HG02678 (cell line): Measurements from ENCODE around the gene CSPG4.
"Not testable (repeated sequence)": the region's sequence is repeated elsewhere in the genome, so short reads cannot be mapped to it uniquely, and the experiment has no call there.

Experiments used
- ATAC-seq: cut with Tn5 transposase; IDR thresholded peaks from one replicate; pipeline ENCODE4 v1.9.1; 2021; ENCODE audit warnings: mild to moderate bottlenecking, moderate library complexity; ENCODE audit not compliant: unreplicated experiment

Gene CSPG4

DNA sequence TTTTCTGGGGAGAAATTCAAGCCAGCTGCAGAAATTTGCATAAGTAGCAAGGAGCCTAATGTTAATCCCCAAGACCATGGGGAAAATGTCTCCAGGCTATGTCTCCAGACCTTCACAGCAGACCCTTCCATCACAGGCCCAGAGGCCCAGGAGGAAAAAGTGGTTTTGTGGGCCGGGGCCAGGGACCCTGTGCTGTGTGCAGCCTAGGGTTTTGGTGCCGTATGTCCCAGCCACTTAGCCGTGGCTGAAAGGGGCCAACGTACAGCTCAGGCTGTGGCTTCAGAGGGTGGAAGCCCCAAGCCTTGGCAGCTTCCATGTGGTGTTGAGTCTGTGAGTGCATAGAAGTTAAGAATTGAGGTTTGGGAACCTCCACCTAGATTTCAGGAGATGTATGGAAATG, 29.7 kb upstream of the CSPG4 start:
- not testable (repeated sequence) for ATAC-seq

DNA sequence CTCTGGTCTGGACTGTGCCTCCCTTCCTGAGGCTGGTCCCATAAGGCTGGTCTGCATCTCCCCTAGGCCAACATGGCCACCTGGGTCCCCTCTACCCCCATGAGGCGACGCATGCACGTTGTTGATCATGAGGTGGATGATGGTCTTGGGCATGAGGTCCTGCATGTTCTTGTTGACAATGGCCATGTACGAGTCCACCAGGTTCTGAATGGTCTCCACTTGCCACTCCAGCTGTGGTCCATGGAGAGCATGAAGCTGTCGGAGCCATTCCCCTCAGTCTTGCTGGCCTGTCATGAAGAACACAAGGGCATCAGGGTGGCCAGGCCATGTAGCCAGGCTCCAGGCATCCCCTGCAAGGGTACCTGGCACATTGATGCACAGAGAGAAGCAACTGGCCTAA, 27.1 kb upstream of the CSPG4 start:
- no peak for ATAC-seq

DNA sequence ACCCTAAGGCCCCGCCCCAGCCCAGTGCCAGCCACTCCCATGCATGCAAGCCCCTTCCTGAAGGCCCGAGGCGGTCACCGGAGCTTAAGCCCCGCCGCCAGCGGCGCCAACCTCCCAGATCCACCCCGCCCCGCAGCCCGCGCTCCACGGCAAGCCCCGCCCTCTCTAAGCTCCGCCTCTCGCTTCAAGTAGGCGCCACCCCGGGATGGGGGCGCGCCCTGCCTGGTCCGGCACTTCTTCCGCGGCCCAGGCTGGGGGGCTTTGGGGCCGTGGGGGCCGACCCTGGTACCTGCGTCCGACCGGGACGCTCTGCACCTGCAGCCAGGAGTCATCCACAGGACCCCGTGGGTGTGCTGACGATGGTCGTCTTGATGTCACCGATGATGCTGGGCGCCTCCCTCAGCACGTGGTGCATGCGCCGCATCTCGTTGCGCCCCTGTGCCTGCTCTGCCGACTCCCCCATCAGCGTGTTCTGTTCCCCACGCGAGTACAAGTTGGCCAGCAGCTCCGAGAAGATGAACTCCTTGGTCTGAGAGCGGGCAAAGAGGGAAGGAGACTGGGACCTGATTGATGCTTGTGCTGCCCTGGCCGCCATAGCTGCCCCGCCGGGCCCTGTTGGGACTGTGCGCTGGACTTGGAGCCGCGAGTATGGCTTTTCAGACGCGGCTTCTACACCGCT, 26.1 kb upstream of the CSPG4 start:
- ATAC-seq, result peak; percentile 94

DNA sequence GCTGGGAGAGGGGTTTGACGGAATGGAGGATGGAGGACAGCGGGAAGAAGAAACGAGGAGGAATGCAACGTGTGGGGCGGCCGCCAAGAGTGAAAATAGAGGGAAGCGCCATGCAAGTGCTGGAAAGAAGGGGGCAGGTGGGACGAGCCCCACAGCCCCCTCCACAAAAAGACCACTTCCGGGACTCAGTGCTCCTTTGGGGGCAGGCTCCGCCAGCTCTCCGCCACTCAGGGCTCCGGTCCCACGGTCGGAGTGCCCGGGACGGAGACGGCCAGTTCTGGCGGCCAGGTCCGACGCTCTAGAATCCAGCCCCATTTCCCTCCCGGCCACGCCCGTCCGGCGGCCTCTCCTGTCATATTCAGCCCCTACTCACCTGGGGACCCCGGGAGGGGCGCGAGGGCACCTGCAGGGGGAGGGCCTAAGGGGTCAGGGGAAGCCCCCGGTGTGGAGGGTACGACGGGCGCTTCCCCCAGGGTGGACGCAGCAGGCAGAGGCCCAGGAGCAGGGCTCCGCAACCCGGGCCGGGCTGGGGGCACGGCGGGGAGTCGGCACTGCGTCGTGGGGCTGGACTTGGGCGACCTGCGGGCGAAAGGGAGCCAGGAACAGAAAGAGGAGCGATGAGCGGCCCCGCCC, 25.5 kb upstream of the CSPG4 start:
- no peak for ATAC-seq

DNA sequence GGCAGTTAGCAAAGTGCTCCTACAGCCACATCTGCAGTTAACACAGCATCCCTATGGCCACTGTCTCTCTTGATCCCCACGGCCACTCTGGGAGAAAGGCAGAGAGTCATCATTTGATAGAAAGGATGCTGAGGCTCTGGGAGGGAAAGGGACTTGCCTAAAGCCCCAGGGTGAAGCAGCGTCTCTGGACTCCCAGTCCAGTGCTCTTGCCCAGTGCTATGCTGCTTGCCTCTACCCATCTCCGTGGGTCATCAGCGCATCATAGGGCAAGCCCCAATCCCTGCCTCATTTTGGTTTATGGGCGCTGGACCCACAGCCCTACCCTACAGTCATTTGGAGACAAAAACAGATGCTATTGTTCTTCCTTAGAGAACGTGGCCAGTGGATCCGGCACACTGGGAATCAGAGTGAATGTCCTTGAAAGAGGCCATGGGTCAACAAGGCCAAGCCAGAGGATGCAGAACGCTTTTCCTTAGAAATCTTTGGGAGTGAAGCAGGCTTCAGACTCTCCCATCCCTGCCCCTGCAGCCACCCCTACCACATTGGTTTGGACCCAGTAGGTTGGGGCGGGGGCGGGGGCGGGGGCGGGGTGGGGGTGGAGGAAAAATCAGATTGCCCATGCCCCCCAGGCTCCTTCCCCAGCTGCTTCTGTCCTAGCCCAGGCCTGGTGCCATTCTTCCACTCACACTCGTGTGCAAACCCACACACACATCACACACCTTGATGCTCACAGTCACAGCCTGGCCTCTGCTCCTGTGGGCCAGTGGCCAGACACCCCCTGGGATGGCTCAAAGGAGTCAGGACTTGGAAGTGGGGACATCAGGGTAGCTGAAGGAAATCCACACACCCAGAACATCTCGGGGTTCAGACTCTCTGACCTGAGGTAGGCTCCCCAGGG, 24.7 kb upstream of the CSPG4 start:
- not testable (repeated sequence) for ATAC-seq

DNA sequence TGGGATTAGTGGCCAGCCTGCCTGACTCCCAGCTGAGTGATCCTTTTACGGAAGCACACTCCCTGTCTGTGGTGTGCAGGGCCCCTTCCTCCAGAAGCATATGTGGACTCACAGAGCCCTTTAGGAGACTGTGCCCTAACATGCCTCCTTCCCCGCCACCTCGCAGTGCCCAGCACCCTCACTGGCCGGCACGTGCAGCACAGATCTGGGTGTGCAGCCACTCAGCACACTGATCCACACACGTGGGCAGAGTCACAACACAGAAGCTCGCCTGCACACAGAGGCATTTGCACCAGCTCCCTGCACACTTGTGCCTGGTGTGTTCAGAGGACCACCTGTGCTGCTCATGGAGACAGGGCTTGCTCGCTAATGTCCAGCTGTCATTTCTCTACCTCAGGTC, 23.6 kb upstream of the CSPG4 start:
- ATAC-seq, result no peak

DNA sequence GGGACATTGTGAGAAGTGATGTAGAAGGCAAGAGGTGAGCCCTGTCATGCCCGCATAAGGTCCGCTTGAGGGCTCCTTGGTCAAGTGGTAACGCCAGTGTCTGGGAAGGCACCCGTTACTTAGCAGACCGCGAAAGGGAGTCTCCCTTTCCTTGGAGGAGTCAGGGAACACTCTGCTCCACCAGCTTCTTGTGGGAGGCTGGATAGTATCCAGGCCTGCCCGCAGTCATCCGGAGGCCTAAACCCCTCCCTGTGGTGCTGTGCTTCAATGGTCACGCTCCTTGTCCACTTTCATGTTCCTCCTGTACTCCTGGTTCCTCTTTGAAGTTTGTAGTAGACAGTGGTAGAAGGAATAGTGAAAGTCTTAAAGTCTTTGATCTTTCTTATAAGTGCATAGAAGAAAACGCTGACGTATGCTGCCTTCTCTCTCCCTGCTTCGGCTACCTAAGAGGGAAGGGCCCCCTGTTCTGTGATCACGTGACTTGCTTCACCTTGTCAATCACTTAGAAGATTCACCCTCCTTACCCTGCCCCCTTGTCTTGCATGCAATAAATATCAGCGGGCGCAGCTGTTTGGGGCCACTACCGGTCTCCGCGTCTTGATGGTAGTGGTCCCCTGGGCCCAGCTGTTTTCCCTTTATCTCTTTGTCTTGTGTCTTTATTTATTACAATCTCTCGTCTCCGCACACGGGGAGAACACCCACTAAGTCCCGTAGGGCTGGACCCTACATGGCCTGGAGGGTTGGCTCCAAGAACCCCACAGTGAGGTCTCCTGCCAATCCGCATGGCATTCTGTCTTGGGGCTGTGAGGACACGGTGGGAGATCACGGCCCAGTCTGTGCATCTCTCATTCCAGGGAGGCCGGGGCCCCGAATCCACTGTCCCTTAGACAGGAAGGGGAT, 22.5 kb upstream of the CSPG4 start:
- ATAC-seq, result not testable (repeated sequence)

DNA sequence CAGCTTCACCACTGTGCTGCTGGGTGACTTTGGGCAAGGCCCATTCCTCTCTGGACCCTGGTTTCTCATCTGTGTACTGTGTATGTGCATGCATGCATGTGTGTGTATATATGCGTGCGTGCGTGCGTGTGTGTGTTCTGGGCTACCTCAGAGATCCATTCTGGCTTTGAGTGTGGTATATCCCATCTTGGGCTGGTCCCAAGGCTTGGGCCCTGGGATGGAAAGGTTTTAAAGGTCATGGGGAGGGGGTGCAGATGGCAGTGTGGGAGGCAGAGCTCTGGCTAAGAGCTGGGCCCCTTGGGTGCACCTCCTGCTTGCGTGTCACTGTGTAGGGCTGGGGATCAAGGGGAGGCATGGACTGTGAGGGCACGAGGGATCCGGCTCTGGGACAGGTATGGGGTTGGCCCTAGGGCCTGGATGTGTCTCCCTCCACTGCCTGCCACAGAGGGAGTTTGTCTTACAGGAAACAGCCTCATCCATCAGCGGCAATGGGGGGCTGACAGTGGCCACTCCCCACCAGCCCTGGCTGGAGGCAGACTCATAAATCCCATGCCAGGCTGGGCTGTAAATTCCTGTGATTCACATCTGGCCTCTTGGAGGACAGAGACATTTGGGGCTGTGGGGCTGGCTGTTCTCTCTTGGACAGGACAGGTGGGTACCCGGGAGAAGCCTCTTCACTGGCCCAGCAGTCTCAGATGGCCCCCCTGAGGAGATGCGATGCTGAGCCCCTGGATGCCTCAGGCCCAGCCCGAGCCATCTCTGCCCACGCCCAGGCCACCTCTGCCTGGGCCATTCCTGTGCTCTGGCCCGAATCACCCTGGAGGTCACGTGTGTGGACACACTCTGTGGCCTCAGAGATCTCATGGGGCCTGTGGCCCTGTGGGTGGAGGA, 21.4 kb upstream of the CSPG4 start:
- ATAC-seq, result no peak

DNA sequence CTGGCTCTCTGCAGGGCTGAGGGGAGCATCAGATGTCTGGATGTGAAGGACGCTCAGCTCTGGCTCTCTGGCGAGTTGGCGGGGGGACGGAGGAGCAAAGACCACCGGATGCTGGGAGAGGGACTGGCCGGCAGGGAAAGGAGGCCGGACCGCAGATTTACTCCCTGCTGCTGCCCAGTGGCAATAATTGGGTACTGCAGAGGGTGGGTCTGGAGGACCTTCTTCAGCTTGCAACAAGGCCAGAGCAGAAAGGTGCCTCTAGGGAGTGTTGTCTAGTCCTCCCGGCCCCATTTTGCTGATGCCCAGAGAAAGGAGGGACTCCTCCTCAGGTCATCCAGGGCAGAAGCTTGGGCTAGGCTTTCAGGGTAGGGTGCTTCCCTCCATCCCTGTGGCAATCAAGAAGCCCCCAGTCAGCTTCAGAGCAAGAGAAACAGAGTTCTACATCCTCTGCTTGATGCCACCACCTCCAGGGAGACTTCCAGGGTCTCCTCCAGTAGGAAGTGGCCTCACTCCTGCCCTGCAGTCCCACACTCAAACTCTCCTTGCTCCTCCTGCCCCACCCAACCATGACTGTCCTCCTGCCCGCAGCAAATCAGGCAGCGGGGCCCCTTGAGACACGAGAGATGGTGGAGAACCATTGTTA, 20.3 kb upstream of the CSPG4 start:
- ATAC-seq, result no peak

DNA sequence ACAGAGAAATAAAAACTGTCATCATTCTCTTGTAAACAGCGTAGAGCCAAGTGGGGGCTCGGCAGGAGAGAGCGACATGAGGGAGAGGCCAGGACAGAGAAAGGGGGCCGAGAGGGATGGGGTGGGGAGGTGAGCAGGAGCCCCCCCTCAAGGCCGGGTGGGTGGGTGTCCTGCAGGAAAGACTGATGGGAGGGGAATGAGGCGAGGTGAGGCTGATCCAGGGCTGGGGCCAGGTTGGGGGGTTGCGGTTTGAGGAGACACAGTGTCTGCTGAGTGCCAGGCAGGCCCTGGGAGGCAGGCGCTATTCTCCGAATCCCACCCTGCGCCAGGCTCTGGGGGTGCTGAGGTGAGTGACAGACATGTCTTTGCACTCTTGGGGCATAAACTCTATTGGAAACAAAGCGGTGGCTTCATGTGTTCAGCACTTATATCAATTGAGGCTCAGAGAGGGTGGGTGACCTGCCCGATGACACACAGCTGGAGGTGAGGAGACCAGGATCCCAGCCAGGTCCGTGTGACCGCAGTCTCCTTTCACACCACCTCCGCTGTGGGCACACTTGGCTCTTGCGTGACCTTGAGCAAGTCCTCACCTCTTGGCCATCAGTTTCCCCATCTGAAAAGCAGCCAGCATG, 19.6 kb upstream of the CSPG4 start:
- no peak for ATAC-seq

DNA sequence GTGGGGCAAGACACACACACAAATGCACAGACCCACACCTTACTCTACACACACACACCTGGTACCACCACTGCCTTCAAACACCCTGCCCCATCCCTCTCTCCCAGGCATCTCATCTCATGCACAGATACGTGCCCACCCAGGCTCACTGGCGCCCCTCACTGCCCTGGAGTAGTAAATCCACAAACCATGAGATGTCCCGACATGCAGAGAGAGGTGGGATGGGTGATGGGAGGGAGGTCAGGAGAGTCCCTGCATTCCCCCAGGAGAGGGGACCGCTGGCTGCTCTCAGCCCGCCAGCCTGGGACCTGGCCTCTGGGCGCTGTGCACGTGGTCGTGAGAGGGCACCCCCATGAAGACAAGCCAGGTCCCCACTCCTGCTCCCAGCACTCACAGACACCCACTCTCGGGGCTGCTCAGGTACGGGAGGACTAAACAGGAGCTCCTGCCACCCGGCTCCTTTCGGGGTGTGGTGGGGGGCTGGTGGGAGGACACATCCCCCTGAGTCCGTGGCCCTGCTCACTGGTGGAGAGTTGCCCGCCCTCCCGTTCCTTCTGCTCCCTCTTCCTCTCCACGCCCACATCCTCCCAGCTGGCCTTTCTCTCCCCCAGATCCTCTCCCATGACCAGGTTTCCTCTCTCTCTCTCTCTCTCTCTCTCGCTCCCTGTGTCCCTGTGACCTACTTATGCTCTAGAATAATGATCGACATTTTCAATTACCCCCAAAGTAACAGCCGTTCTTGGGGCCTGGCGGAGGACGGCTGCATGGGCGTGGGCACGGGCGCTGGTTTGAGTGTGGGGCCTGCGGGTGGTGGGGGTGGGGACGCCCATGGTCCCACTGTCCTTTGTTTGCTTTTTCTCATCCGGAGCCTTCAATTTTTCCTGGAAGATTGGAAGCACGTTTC, 18.9 kb upstream of the CSPG4 start:
- ATAC-seq, result no peak

DNA sequence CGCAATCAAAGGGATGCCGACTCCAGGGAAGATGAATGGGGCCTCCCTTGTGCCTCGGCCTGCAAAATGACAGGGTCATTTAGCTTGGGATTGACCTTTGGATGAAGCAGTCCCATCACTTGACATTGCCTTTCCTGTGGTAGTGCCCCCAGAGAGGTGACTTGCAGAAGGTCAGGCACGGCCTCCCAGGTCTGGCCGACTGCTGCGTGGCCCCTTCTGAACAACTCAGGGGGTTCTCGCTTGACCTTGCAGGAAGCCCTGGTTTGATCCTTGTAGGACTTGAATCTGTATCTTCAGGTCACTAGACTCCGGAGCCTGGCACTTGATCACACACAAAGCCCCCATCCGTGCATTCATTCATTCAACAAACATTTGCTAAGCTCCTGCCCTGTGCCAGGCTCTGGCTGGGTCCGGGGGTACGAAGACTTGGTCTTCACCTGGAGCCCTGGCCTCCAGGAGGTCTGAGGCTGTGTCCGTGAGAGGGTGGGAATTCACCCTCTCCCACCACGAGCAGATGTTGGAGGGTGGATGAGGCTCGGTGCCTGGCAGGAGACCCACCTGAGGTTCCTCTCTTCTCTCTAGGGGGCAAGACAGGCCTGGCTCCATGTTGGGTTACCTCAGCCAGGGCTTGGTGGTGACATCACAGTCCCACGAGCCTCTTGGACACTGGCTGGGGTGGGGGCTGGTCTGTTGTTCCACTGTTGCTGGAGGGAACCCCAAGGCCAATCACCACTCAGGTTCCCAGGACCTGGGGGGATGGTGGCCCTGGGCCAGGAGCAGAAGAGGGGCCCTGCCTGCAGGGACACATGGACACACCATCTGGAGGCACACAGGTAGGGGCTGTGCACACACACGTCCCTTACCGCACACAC, 18.0 kb upstream of the CSPG4 start:
- ATAC-seq, result not testable (repeated sequence)

DNA sequence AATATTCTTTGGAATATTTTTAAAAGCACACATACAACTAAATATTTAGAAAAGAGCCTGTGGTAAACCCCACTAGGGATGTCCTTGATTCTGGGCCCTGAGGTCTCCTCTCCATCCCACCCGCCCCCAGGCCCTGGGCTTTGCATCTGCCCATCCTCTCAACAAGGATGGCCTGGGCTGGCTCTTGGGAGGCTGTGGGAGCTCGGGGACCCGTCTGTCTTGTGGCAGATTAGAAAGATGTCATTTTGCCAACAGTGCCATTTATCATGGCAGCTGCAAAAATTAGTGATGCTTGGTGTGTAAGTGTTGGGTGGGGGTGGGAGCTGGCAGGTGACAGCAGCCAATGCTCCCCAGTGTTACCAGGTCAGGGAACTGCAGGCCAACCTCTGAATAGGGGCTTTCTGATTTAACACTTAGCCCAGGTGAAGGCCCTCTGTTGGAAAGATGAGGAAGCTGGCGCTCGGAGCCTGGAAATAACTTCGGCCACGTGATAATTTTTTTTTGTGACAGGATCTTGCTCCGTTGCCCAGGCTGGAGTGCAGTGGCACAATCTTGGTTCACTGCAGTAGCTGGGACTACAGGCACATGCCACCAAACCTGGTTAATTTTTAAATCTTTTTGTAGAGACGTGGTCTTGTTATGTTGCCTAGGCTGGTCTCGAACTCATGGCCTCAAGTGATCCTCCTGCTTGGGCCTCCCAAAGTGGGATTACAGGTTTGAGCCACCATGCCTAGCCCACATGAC, 16.9 kb upstream of the CSPG4 start:
- ATAC-seq, result no peak

DNA sequence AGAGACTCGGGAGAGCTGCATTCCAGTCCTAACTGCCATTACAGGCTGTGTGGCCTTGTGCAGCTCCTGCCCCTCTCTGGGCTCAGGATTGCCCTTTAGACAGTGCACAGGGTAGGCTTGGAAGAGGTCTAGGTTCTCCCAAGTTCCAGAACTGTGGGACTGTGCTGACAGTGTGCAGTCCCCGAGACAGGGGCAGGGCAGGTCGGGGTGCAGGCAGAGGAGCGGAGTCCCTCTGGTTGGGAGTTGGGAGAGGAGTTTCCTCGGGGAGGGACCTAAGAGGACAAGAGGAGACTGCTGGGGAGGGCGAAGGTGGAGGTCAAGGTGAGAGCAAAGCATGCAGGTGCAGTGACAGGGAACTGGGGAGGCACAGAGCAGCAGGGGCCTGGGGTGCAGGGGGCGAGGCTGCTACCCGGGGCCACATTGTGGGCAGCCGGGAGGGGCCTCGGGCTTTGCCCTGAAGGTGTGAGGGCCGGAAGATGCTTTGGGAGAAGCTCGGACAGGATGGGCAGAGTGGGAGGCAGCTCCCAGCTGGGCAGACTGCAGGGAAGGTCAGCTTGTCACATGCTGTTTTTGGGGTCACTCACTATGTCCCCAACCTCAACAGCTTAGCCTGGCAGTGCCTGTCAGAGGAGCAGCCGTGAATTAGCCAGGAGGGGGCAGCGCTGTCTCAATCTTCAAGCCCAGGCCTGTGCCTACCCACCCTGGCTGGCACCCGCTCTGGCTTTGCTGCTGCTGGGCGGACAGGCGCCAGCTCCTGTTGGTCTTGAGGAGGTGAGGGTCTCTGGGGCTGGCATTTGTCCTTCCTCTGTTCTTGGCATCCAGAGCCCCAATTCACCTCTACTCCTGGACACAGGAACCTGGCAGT, 15.4 kb upstream of the CSPG4 start:
- ATAC-seq, result no peak

DNA sequence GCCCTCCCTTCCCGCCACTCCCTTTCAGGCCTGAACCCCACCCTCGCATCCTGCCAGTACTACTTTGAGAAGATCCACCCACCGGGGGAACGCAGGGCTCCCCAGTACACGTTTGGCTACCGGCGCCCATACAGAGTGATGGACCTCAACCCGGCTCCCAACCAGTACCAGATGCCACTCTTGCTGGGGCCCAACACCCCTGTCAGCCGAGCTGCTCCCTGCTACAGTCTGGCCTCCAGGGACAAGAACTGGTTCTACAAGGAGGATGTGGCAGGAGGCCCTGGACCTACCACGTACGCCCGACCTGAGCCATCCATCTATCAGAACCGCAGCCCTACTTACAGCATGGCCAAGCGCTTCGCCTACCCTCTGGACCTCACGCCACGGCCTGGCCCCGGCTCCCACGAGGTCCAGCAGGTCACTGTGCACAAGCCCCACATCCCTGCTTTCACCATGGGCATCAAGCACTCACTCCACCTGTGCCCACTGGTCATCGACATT, 14.4 kb upstream of the CSPG4 start:
- no peak for ATAC-seq
